IPS-NIHi7 (cell line): Measurements from ENCODE around the gene EPB41L4A.
"Not testable (repeated sequence)": the region's sequence is repeated elsewhere in the genome, so short reads cannot be mapped to it uniquely, and the experiment has no call there.

Experiments
- DNase-seq: peaks from one replicate; pipeline ENCODE4 v3.0.0; 2012; ENCODE audit warnings: mixed read lengths; ENCODE audit errors: extremely low spot score

The EPB41L4A gene, protein sequence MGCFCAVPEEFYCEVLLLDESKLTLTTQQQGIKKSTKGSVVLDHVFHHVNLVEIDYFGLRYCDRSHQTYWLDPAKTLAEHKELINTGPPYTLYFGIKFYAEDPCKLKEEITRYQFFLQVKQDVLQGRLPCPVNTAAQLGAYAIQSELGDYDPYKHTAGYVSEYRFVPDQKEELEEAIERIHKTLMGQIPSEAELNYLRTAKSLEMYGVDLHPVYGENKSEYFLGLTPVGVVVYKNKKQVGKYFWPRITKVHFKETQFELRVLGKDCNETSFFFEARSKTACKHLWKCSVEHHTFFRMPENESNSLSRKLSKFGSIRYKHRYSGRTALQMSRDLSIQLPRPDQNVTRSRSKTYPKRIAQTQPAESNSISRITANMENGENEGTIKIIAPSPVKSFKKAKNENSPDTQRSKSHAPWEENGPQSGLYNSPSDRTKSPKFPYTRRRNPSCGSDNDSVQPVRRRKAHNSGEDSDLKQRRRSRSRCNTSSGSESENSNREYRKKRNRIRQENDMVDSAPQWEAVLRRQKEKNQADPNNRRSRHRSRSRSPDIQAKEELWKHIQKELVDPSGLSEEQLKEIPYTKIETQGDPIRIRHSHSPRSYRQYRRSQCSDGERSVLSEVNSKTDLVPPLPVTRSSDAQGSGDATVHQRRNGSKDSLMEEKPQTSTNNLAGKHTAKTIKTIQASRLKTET

DNA sequence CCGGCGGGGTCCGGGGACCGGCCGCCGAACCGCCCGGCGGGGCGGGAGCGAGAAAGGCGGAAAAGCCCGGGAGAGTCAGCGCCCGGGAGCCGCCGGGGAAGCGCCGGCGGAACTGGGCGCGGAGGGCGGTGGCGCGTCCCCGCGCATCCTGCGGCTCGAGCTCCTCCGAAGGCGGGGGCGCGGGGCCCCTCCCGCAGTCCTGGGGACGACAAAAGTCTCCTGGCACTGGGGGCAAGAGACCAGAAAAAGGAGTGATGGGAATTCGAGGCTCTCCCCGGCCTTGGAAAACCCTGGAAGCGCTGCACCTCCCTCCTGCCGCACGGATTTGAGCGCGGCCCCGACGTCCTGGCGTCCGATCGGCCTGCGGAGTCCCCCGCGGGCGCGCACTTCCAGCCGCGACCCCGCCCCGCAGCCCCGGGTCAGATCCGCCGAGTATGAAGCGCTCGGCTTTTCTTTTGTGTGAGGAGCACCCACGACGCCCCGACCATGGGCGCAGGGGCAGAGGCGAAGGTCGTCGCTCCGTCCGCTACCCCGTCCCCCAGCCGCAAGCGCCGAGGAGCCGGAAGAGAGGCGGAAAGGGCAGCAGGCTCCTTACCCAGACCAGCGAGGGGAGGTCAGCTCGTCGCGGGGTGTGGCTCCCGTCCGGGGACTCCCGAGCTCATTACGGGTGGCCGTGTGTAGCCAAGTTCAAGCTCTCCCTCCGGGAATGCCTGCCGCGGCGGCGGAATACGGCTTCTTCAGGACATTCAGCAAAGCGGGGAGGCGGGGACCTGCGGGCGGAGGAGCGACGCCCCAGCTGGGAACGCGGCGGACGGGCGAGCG, at the start of gene EPB41L4A:
TSS of gene EPB41L4A (minus strand) at position 114 of the 822 bp plus-strand sequence. CDS start 238 bp downstream, outside the sequence.
- peak; percentile 56 for DNase-seq

DNA sequence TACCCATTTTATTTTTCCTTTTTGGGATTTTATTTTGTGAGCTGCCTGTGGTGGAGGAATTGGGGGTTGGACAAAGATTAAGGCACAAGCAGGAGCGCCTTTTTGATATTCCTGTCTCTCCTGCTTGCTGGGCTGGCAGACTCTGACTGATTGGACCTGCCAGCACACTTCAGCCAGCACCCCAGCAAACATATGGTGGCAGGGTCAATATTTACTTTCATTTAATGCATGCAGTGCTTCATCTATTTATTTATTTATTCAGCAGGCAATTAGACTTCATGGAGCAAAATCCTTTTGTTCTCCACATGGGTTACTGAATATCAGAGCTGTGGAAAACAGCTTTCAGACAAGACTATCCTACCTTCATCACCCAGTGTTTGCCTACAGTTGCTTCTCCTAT, 48.4 kb upstream of the EPB41L4A start:
- no peak for DNase-seq

DNA sequence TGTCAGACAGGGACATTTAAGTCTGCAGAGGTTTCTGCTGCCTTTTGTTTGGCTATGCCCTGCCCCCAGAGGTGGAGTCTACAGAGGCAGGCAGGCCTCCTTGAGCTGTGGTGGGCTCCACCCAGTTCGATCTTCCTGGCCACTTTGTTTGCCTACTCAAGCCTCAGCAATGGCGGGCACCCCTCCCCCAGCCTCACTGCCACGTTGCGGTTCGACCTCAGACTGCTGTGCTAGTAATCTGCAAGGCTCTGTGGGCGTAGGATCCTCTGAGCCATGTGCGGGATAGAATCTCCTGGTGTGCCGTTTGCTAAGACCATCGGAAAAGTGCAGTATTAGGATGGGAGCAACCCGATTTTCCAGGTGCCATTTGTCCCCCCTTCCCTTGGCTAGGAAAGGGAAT, 47.2 kb upstream of the EPB41L4A start:
- not testable (repeated sequence) for DNase-seq

DNA sequence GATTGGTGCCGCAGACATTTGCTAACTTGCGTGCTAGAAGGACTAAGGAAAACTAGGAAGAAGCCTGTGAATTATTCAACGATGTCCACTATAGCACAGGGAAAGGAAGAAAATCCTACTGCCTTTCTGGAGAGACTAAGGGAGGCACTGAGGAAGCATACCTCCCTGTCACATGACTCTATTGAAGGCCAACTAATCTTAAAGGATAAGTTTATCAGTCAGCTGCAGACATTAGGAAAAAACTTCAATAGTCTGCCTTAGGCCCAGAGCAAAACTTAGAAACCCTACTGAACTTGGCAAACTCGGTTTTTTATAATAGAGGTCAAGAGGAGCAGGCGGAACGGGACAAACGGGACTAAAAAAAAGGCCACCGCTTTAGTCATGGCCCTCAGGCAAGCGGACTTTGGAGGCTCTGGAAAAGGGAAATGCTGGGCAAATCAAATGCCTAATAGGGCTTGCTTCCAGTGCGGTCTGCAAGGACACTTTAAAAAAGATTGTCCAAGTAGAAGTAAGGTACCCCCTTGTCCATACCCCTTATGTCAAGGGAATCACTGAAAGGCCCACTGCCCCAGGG, 28.2 kb upstream of the EPB41L4A start:
- not testable (repeated sequence) for DNase-seq

DNA sequence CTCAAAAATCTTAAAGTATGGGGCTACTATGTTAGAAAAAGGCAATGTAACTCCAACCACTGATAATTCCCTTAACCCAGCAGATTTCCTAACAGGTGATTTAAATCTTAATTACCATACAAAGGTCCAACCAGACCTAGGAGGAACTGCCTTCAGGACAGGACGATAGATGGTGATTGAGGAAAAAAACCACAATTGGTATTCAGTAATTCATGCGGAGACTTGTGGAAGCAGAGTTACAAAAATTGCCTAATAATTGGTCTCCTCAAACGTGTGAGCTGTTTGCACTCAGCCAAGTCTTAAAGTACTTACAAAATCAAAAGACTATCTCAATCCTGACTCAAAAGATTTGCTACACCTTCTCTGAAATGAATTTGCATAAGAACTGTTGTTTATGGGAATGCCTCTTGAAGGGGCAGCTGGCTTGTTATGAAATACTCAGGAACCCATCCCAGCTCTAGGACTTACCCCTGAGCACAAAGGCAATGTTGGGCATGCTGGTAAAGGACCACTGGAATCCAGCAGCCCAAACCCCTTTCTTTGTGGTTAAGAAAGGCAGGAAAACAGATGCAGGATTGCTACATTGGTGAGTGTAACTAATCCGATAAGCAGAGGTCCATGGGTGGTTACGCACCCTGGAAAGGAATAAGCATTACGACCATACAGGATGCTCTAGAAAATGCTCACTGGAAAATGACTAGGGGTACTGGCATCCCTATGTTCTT, 26.7 kb upstream of the EPB41L4A start:
- DNase-seq, result no peak

DNA sequence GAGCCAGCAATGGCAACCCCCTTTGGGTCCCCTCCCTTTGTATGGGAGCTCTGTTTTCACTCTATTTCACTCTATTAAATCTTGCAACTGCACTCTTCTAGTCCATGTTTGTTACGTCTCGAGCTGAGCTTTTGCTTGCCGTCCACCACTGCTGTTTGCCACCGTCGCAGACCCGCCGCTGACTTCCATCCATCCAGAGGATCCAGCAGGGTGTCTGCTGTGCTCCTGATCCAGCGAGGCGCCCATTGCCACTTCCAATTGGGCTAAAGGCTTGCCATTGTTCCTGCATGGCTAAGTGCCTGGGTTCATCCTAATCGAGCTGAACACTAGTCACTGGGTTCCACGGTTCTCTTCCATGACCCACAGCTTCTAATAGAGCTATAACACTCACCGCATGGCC, 24.9 kb upstream of the EPB41L4A start:
- not testable (repeated sequence) for DNase-seq

DNA sequence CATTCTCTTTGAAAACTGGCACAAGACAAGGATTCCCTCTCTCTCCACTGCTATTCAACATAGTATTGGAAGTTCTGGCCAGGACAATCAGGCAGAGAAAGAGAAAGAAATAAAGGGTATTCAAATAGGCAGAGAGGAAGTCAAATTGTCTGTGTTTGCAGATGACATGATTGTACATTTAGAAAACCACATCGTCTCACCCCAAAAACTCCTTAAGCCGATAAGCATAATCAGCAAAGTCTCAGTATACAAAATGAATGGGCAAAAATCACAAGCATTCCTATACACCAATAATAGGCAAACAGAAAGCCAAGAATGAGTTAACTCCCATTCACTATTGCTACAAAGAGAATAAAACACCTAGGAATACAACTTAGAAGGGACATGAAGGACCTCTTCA, 21.0 kb upstream of the EPB41L4A start:
- DNase-seq, result no peak

DNA sequence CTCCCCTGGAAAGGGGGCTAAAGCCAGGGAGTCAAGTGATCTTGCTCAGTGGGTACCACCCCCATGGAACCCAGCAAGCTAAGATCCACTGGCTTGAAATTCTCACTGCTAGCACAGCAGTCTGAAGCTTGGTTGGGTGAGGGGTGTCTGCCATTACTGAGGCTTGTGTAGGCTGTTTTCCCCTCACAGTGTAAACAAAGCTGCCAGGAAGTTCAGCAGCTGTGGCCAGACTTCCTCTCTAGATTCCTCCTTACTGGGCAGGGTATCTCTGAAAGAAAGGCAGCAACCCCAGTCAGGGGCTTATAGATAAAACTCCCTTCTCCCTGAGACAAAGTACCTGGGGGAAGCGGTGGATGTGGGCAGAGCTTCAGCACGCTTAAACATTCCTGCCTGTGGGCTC, 17.1 kb upstream of the EPB41L4A start:
- DNase-seq, result no peak

DNA sequence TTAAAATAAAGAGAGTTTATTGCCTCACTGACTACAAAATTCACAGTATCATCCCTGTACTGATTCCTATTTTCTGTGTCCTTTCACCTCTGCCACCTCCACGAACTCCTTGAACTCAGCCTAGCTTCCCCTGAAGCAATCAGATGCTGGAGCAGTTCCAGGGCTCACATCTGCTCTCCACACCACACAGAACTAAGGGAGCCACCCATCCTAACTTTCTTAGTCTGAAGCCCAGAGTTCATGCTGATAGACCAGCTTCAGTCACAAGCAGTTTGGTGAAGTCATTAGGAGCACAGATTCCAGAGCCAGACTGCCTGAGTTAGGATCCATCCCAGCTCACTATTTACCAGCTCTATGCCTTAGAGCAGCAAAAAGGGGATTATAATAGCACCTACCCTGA, 15.6 kb upstream of the EPB41L4A start:
- no peak for DNase-seq

DNA sequence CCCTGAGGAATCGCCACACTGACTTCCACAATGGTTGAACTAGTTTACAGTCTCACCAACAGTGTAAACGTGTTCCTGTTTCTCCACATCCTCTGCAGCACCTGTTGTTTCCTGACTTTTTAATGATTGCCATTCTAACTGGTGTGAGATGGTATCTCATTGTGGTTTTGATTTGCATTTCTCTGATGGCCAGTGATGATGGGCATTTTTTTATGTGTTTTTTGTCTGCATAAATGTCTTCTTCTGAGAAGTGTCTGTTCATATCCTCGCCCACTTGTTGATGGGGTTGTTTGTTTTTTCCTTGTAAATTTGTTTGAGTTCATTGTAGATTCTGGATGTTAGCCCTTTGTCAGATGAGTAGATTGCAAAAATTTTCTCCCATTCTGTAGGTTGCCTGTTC, 7.1 kb upstream of the EPB41L4A start:
- DNase-seq, result not testable (repeated sequence)

DNA sequence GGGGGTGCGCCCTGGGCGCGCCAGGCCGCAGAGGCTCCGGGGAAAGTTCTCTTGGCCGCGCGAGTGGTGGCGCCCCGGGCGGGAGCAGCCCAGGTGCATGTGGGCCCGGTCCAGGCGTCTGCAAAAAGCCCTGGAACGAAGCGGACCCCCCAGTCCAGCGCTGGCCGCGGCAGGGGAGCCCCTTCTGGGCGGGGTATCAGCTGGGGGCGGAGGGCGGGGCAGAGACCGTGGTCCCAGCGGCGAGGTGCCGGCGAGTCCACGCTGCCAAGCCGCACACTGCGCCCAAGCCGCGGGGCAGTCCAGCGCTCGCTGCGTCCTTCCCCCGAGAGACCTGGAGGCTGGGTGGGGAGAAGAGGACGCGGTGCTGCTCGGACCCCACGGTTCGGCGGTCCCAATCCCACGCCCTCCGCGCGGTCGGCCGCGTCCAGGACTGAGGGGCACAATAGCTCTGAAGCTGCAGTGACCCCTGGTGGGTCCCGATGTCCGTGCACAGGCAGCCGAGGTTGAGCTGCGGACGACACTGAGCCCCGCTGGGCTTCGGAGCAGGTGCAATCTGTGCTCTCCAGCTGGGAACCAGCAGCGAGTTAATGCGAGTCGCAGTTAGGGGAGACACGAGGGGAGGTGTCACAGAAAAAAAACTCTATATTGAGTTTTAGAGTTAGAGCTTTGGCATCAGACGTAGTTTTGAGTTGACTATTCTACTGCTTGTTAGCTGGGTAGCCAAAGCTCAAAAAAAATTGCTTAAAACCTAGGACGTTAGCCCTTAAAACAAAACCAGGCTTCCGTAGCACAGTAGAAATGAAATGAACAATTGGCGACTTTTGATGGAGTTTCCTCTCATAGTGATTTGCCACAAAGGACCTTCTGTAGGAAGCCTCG, 1.1 kb upstream of the EPB41L4A start:
- DNase-seq, result peak; percentile 91

DNA sequence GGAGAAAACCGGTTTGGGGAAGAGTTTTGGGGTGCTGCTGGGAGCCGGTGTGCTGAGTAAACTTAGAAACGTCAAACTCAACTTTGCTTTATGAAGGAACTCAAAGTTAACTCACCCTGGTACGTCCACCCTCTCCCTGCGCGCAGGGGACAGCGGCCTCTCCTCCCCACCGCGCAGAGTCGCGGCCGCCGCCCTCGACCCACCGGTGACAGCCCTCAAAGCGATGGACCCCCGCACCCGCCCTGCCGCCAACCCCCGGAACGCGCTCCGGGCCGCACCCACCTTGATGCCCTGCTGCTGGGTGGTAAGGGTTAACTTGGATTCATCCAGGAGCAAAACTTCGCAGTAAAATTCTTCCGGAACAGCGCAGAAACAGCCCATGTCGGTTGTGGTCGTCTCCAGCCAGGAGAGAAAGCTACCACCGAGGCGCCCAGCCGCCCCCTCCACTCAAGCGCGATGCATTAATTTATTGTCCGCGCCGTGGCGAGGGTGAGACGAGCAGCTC, 366 bp downstream of the EPB41L4A start:
- peak; percentile 18 for DNase-seq

DNA sequence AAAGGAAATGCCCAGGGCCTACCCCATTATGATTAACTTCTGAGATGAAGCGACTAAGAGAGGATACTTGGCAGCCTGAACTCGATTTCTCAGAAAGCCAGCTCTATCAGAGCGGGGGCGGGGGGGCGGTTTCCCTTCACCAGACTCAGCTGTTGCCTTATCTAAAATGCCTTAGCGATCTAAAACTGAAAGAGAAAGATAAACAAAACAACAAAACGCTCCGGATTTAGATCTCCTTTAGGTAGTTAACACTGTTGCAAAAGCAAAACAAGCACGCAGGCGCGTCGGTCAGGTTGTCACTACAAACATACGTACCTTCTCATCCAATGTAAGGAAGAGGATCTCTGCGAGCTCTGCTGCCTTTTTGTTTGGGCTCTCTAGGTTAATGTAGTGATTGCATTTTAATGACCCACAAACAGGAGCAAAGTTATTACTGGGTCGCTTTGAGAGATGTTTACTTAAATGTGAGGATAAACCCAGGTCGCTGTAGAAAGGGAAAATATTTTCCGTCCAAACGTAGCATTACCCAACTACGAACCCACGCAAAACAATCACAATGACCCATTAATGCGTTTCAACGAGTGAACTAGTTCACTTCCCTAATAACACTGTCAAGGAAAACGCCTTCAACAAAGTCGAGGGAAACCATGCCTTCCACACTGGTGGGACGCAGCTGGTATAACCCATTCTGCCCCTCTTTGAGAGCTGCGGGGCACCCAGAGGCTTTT, 982 bp downstream of the EPB41L4A start:
- DNase-seq, result no peak

DNA sequence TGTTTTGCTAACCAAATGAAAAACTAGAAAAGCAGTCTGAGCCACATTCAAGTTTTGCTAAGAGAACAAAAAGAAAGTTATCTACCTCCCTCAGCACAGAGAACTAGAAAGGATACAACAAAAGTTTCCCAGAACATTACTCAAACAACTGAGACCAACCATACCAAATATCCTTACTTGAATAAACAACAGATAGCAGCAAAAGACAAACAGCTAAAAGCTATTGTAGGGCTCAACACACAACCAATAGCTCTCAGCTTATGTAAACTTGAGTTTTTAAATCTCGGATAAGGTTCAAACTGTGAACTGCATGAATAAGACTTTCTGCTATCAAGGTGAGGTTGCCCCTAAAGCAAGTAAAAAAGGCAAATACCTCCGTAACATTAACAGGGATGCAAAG, 3.5 kb downstream of the EPB41L4A start:
- DNase-seq, result no peak

DNA sequence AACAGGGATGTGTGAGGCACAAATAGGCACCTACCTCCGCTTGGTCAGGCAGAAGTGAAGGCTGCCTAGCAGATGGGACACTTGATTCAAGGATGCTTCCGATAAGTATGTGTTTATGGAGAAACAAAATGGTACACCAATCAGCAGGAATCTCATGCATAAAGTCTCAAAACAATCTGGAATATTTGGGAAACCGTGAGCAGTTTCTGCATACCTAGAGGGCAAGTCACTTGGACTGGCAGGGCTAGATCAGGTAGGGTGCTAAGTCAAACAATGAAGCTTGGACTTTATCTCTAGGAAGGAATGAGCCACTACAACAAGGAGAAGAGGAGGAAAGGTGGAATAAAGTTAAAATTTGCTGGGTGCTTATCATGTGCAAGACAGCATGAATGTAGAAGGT, 5.5 kb downstream of the EPB41L4A start:
- DNase-seq, result no peak

DNA sequence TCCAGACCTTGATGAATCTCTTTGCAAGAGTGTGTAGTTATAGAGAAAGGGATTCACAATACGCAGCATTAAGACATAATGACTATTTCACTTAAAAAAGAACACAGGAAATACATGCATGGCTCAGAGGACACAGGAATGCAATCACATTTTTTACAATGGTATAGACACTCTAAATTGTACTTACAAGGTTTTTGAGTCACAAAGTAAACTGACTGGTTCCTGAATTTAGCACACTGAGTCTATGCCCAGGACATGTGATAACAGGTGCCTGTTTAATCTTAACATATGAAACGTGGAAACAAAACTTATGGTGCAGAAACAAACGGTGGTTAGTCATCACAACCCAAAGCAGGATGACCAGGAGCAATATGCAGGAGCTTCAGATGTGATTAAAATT, 6.7 kb downstream of the EPB41L4A start:
- DNase-seq, result no peak

DNA sequence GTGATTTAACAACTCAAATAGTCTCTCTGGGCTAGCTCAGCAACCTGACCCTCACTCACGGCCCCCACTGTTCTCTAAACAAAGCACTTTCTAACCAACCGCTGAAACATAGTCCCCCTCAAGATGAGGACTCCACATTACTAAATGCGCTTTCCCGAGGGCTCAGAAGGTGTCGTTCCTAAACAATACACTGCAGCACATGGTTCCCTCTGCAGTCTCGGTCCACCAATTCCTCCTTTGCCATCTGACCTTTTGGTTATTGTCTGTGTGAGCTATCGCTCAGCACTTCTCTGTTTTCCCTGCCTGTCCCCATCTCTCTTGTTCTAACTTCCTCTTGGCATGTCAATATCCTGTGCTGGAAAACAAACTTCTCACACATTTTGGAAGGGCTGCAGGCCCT, 7.2 kb downstream of the EPB41L4A start:
- DNase-seq, result no peak

DNA sequence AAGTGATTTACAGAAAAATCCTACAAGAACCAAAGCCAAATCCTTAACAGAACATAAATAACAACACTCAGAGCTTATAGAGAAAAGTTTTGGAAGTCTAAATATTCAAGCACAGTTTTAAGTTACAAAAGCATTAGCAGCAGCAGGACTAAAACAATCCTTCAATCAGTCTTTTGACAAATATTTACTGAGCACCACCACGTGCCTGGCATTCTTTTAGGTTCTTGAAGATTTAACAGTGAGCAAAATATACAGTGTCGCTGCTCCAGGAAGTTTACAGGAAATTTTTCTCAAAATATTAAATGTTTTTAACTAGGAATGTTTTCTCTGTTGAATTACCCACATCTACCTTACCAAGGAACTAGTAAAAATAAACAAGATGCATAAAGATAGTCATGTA, 11.4 kb downstream of the EPB41L4A start:
- DNase-seq, result no peak

DNA sequence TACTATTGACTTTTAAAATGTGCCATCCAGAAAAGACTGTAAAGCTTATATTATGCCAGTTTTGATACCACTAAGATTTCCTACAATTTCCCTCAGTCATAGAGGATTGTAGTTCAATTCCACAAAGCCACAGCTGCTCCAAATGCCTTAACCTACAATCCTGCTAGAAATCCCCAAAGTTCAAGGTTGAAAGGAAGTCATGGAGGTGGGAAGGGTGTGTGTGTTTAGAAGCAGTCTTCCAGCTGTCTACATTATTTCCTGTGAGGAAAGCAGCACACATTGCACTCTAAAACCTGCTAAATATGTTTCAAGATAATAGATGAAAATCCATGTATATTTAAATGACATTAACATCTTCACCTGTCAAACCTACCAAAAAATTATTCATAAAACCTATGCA, 11.8 kb downstream of the EPB41L4A start:
- no peak for DNase-seq
